Liver (tissue), 9 donors: ENCODE data around the gene LAMC2. TPM values are rescaled to one million over a fixed set of nuclear protein-coding genes. Genes with fewer than 3 reads are reported as not detected.

Source experiments
- DNase-seq: peaks from one replicate; pipeline ENCODE4 v3.0.0-alpha.2; 2017; ENCODE audit warnings: low spot score
- H3K27ac ChIP-seq, 2 donors: one replicate each; pipeline ENCODE4 v1.7.0; 2013; ENCODE audit warnings: inconsistent platforms in 2 of 2, low read length in 2 of 2, control low read depth in 1 of 2, low read depth in 1 of 2, mild to moderate bottlenecking in 1 of 2
- H3K27me3 ChIP-seq, 4 donors: one replicate each; pipeline versions ENCODE4 v1.6.1 to v1.7.0; 2013; ENCODE audit warnings: low read length in 3 of 4, inconsistent platforms in 1 of 4, mild to moderate bottlenecking in 1 of 4, moderate library complexity in 1 of 4; ENCODE audit not compliant: control insufficient read depth in 4 of 4, insufficient read depth in 4 of 4
- H3K36me3 ChIP-seq, 4 donors: one replicate each; pipeline versions ENCODE4 v1.6.1 to v1.7.0; 2013; ENCODE audit warnings: low read length in 3 of 4, mild to moderate bottlenecking in 3 of 4, low read depth in 1 of 4, moderate library complexity in 1 of 4; ENCODE audit not compliant: control insufficient read depth in 4 of 4, insufficient read depth in 3 of 4
- H3K4me1 ChIP-seq, 4 donors: one replicate each; pipeline versions ENCODE4 v1.6.1 to v1.7.0; 2013; ENCODE audit warnings: low read length in 3 of 4, mild to moderate bottlenecking in 3 of 4, moderate library complexity in 1 of 4; ENCODE audit not compliant: control insufficient read depth in 4 of 4, insufficient read depth in 4 of 4
- H3K4me3 ChIP-seq, 3 donors: one replicate each; pipeline versions ENCODE4 v1.6.1 to v1.7.0; 2013; ENCODE audit warnings: low read length in 3 of 3, control low read depth in 1 of 3, low read depth in 1 of 3, mild to moderate bottlenecking in 1 of 3
- H3K9ac ChIP-seq, 2 donors: one replicate each; pipeline ENCODE4 v1.7.0; 2013; ENCODE audit warnings: low read length in 2 of 2, mild to moderate bottlenecking in 2 of 2, moderate library complexity in 2 of 2, control low read depth in 1 of 2, low read depth in 1 of 2
- H3K9me3 ChIP-seq, 4 donors: one replicate each; pipeline versions ENCODE4 v1.6.1 to v1.7.0; 2013; ENCODE audit warnings: low read length in 3 of 4; ENCODE audit not compliant: control insufficient read depth in 4 of 4
- CTCF ChIP-seq: fragments of 150-350 bp; IDR thresholded peaks from 2 replicates; pipeline ENCODE4 v1.5.1; 2017; ENCODE audit warnings: improper control_type of control experiment, low read depth, low read length; ENCODE audit not compliant: missing input control
- FOXA2 ChIP-seq: IDR thresholded peaks from 2 replicates; pipeline ENCODE4 v1.6.1; 2016; ENCODE audit warnings: antibody characterized with exemption
- GABPA ChIP-seq, 2 donors: IDR thresholded peaks in 1 of 2; conservative IDR thresholded peaks in 1 of 2; 2 replicates each; pipeline ENCODE4 v1.6.1; 2016; ENCODE audit warnings: antibody characterized with exemption in 2 of 2, mild to moderate bottlenecking in 1 of 2, moderate library complexity in 1 of 2
- HNF4A ChIP-seq, 2 donors: conservative IDR thresholded peaks; 2 replicates each; pipeline ENCODE4 v1.6.1; 2016; ENCODE audit warnings: antibody characterized with exemption in 2 of 2, mild to moderate bottlenecking in 2 of 2
- JUND ChIP-seq, 2 donors: IDR thresholded peaks; 2 replicates each; pipeline ENCODE4 v1.6.1; 2016; ENCODE audit warnings: antibody characterized with exemption in 2 of 2
- NR2F2 ChIP-seq: IDR thresholded peaks from 2 replicates; pipeline ENCODE4 v1.6.1; 2016; ENCODE audit warnings: antibody characterized with exemption
- RAD21 ChIP-seq, 2 donors: IDR thresholded peaks; 2 replicates each; pipeline ENCODE4 v1.6.1; 2016; ENCODE audit warnings: antibody characterized with exemption in 2 of 2, mild to moderate bottlenecking in 2 of 2
- REST ChIP-seq: IDR thresholded peaks from 2 replicates; pipeline ENCODE4 v1.6.1; 2016; ENCODE audit warnings: antibody characterized with exemption, mild to moderate bottlenecking
- TAF1 ChIP-seq: conservative IDR thresholded peaks from 2 replicates; pipeline ENCODE4 v1.6.1; 2016; ENCODE audit warnings: antibody characterized with exemption, mild to moderate bottlenecking
- WGBS: extraction: QIAGEN DNeasy Blood & Tissue Kit; methylation state at CpG from one replicate; pipeline ENCODE4 v1.1.7; 2013; 5-methylcytosine and 5-hydroxymethylcytosine counted together
- polyA plus RNA-seq, 2 donors: library from polyadenylated mRNA; stranded (reverse) in 1 of 2; unstranded in 1 of 2; fragments of 200-250 nt in 1 of 2; fragments of >200 nt in 1 of 2; fragmentation: Nextera tagmentation in 1 of 2; extraction: Ambion mirVana in 1 of 2; gene quantifications; one replicate each; pipeline versions ENCODE4 v1.2.1 to v1.2.3, GENCODE V29; 2013 to 2015
- total RNA-seq, 2 donors: library from RNA; depleted of rRNA; stranded (reverse); fragments of >200 nt; gene quantifications; one replicate each; pipeline ENCODE4 v1.2.3, GENCODE V29; 2014
- TF ChIP-seq, protein P1 (sequence below): IDR thresholded peaks from 2 replicates; pipeline ENCODE4 v1.6.1; 2016; ENCODE audit warnings: antibody characterized with exemption
- TF ChIP-seq, protein P2 (sequence below): IDR thresholded peaks from 2 replicates; pipeline ENCODE4 v1.6.1; 2016; ENCODE audit warnings: antibody characterized with exemption
- TF ChIP-seq, protein P3 (sequence below): IDR thresholded peaks from 2 replicates; pipeline ENCODE4 v1.6.1; 2016; ENCODE audit warnings: antibody characterized with exemption
- donor health status: healthy.
- donor health status: healthy.
- donor health status: healthy.
- donor health status: healthy.
- donor health status: healthy.

The LAMC2 gene
- total and polyA plus RNA-seq, 4 donors = 0.05 to 0.42 (median 0.16) TPM

DNA sequence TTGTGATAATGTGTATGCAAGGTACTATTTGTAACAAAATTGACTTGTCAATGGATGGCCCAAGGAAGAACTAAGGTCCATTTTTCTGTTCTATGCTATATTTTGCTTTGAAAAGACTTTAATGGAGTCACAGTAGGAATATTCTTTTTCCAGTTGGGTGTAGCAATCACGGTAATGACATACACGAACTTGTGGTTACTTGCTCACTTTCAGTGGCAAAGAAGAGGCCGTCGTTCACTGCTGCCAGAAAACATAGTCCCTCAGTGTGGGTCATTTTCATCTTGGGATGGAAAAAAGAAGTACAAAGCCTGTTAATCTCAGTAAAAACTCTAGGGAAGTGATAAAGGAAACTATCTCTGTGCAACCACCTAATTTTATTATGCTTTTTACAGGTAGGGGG is 47.8 kb upstream of the LAMC2 start:
- H3K4me1 ChIP-seq = peaks cover 0 to 5% (median 0%) of the 10 kb centered on the region in 4 donors
- H3K27ac ChIP-seq = no peak overlapping the region
- no peaks in the 10 kb centered on the region for H3K27me3 ChIP-seq
- H3K4me3 ChIP-seq = no peak overlapping the region
- H3K36me3 ChIP-seq = peaks cover 5 to 45% (median 39%) of the 10 kb centered on the region in 4 donors
- H3K9ac ChIP-seq = no peak overlapping the region
- 92% methylated on average over 4 of the region's 4 CpGs for WGBS
- TF ChIP-seq HNF4A (conservative IDR thresholded peaks at IDR 0.05) = no peak
- TF ChIP-seq, protein P1, sequence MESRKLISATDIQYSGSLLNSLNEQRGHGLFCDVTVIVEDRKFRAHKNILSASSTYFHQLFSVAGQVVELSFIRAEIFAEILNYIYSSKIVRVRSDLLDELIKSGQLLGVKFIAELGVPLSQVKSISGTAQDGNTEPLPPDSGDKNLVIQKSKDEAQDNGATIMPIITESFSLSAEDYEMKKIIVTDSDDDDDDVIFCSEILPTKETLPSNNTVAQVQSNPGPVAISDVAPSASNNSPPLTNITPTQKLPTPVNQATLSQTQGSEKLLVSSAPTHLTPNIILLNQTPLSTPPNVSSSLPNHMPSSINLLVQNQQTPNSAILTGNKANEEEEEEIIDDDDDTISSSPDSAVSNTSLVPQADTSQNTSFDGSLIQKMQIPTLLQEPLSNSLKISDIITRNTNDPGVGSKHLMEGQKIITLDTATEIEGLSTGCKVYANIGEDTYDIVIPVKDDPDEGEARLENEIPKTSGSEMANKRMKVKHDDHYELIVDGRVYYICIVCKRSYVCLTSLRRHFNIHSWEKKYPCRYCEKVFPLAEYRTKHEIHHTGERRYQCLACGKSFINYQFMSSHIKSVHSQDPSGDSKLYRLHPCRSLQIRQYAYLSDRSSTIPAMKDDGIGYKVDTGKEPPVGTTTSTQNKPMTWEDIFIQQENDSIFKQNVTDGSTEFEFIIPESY = no peak
- TF ChIP-seq, protein P2, sequence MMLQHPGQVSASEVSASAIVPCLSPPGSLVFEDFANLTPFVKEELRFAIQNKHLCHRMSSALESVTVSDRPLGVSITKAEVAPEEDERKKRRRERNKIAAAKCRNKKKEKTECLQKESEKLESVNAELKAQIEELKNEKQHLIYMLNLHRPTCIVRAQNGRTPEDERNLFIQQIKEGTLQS = no peak
- no peak for TF ChIP-seq REST
- TF ChIP-seq, protein P3, sequence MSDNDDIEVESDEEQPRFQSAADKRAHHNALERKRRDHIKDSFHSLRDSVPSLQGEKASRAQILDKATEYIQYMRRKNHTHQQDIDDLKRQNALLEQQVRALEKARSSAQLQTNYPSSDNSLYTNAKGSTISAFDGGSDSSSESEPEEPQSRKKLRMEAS = no peak
- no peak for TF ChIP-seq NR2F2
- TF ChIP-seq GABPA (IDR thresholded peaks at IDR 0.05 in 1 of 2, conservative IDR thresholded peaks at IDR 0.05 in 1 of 2) = no peak
- TF ChIP-seq CTCF = no peak
- no peak for TF ChIP-seq TAF1
- no peaks in the 10 kb centered on the region for H3K9me3 ChIP-seq
- no peak for DNase-seq

GRCh38 chr1:183139281-183139942 is 46.7 kb upstream of the LAMC2 start:
- H3K9ac ChIP-seq = no peak overlapping the region
- 65% methylated on average over 4 of the region's 4 CpGs for WGBS
- H3K4me1 ChIP-seq = peaks cover 0 to 5% (median 0%) of the 10 kb centered on the region in 4 donors
- H3K27me3 ChIP-seq = no peaks in the 10 kb centered on the region
- H3K27ac ChIP-seq = no peak overlapping the region
- H3K9me3 ChIP-seq = no peaks in the 10 kb centered on the region
- no peak overlapping the region for H3K4me3 ChIP-seq
- no peak for DNase-seq
- TF ChIP-seq FOXA2 (no peak), RAD21 (IDR thresholded peaks at IDR 0.05) (peak in 1 of 2 donors; percentile 20), JUND (IDR thresholded peaks at IDR 0.05) (peak; percentile 83 to 85)
- peaks cover 6 to 36% (median 32%) of the 10 kb centered on the region in 4 donors for H3K36me3 ChIP-seq
